ENCODE results near the gene WASHC2C.
A peak's percentile ranks its signal among the peaks of the same experiment; 100 is the strongest.
"Not testable (repeated sequence)": the region's sequence is repeated elsewhere in the genome, so short reads cannot be mapped to it uniquely, and the experiment has no call there.

WASHC2C gene, protein sequence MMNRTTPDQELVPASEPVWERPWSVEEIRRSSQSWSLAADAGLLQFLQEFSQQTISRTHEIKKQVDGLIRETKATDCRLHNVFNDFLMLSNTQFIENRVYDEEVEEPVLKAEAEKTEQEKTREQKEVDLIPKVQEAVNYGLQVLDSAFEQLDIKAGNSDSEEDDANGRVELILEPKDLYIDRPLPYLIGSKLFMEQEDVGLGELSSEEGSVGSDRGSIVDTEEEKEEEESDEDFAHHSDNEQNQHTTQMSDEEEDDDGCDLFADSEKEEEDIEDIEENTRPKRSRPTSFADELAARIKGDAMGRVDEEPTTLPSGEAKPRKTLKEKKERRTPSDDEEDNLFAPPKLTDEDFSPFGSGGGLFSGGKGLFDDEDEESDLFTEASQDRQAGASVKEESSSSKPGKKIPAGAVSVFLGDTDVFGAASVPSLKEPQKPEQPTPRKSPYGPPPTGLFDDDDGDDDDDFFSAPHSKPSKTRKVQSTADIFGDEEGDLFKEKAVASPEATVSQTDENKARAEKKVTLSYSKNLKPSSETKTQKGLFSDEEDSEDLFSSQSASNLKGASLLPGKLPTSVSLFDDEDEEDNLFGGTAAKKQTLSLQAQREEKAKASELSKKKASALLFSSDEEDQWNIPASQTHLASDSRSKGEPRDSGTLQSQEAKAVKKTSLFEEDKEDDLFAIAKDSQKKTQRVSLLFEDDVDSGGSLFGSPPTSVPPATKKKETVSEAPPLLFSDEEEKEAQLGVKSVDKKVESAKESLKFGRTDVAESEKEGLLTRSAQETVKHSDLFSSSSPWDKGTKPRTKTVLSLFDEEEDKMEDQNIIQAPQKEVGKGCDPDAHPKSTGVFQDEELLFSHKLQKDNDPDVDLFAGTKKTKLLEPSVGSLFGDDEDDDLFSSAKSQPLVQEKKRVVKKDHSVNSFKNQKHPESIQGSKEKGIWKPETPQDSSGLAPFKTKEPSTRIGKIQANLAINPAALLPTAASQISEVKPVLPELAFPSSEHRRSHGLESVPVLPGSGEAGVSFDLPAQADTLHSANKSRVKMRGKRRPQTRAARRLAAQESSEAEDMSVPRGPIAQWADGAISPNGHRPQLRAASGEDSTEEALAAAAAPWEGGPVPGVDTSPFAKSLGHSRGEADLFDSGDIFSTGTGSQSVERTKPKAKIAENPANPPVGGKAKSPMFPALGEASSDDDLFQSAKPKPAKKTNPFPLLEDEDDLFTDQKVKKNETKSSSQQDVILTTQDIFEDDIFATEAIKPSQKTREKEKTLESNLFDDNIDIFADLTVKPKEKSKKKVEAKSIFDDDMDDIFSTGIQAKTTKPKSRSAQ (N-terminal part only)

GRCh38 chr10:45726703-45727420 is at the start of gene WASHC2C:
Gene WASHC2C, plus strand, starts transcription at chr10:45727266. Its CDS starts 52 bp downstream, at chr10:45727318.
- DNase-seq, result peak; percentile 73 to 94

DNA sequence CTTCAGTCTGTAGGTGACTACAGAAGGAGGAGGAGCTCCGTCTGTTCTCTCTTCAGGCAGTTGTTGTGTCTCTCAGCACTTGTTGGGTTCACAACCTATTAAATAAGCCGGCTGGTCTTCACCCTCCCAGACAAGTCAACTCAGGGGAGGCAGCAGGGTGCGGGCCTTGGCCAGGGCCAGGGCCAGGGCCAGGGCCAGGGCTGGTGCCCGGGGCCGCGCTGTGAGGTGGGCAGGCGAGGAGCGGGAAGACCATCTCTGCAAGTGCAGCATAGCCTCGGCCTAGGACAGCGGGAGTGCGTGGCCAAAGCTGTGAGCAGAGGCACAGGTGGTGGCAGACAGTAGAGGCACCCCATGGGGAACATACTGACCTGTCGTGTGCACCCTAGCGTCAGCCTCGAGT is 48.6 kb upstream of the WASHC2C start:
- DNase-seq, result not testable (repeated sequence)

DNA sequence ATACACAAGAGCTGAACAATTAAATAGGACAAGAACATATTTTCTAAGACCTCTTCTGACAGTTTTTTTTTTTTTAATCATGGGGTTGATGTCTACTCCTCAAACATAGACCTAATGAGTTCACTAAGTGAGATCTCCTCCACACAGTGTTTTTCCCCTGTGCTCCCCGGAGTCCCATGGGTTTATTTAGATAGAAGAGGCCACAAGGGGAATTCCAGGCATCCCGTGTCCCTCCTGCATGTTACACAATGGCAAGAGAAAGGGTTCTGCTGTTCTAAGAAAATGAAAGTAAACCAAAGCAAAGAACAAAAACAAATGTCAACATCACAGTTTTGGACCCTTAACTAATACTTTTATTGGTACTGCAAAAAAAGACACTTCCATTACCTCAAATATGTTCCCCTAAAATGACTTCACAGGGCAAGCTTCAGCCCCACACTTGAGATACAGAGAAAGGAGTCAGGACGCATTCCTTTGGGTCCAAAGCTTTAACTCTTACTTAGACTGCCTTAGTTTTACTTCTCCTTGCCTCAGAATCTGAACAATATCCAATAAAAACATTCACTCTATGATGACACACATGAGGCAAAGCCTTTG is 16.8 kb upstream of the WASHC2C start:
- DNase-seq, result not testable (repeated sequence)

- not testable (repeated sequence) for DNase-seq
These were observed 15.8 kb upstream of the WASHC2C start for GRCh38 chr10:45711223-45711622.

DNA sequence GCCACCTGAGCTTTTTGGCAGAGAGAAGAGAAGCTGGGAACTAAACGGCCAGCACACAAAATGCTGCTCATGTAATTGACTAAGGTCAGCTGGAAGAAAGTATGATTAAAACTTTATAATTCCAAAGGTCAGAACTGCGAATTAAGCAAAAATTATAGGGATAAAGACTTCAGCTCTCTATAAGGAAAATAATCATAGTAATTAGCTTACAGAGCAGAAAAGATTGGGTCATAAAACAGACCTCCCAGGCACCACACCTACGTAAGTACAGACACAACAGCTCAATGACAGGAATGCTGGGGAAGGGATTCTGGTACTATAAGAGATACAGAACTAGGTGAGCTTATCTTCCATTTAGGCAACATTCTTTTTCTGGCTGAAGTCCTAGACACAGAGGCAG is 10.0 kb upstream of the WASHC2C start:
- DNase-seq, result not testable (repeated sequence)

GRCh38 chr10:45717642-45718041 is 9.4 kb upstream of the WASHC2C start:
- DNase-seq, result not testable (repeated sequence)

GRCh38 chr10:45721503-45721902 is 5.6 kb upstream of the WASHC2C start:
- not testable (repeated sequence) for DNase-seq

- DNase-seq, result not testable (repeated sequence)
These were observed 3.2 kb upstream of the WASHC2C start for GRCh38 chr10:45723851-45724250.

DNA sequence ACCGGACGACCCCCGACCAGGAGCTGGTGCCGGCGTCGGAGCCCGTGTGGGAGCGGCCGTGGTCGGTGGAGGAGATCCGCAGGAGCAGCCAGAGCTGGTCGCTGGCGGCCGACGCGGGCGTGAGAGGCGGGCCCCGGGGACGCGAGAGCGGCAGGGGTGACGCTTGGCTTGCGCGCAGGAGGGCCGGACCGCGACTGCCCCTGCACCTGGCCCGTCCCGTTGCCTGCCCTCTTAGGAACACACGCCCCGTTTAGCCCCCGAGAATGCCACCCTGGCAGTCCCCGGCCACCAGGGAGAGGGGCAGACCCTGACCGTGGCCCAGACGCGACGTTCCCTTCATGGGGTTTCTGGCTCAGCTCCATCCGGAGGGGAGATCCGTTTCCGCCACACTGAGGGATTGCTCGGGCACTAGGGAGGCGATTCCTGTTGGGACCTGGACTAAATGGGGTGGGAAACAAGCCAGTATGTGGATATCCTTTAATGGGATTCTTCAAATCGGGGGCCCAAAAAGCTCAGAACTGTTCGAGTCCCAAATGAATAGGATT is 427 bp downstream of the WASHC2C start:
- not testable (repeated sequence) for DNase-seq

DNA sequence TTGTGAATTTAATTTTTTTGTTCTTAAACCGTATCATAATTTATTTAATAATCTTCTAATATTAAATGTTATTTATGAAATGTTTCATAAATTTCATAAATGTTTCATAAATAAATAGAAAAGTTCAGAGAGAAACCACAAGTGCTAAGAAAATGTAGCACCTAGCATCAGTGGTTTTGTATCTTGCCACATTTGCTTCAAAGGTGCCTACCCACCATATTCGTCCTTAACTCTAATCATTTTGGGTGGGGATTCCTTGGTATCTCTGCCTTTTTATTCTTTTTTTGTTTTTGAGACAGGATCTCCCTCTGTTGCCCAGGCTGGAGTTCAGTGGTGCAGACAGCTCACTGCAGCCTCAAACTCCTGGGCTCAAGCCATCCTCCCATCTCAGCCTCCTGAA is 7.4 kb downstream of the WASHC2C start:
- DNase-seq, result not testable (repeated sequence)

DNA sequence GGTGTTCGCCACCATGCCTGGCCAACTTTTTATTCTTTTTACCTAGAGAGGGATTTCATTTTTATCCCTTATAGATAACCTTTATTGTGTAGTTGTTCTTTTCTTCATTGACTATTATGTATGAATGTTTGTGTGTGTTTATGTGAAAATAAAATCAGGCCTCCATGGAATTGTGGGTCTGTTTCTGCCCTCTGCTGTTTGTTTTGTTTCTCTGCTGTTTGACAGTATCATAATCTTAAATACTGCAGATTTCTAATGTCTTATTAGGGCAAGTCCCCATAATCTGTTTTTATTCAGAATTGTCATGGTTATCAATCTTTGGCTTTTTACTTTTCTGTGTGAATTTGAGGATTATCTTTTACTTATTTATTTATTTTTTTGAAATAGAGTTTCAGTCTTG is 7.8 kb downstream of the WASHC2C start:
- not testable (repeated sequence) for DNase-seq

DNA sequence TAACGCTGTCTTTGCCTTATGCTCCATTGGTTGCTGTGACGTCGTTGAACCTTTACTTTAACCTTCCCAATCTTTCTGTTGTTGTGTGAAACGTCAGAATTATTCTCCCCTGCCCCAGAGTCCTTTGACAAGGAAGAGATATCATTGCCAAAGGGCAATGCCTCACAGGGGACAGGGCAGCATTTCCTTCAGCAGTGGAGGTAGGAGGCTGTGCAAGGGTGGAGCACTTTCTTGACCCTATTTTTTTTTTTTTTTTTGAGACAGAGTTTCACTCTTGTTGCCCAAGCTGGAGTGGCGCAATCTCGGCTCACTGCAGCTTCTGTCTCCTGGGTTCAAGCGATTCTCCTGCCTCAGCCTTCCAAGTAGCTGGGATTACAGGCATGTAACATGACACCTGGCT is 14.5 kb downstream of the WASHC2C start:
- not testable (repeated sequence) for DNase-seq

GRCh38 chr10:45742014-45742413 is 14.9 kb downstream of the WASHC2C start:
- not testable (repeated sequence) for DNase-seq

GRCh38 chr10:45751141-45751540 is 24.1 kb downstream of the WASHC2C start:
- not testable (repeated sequence) for DNase-seq

DNA sequence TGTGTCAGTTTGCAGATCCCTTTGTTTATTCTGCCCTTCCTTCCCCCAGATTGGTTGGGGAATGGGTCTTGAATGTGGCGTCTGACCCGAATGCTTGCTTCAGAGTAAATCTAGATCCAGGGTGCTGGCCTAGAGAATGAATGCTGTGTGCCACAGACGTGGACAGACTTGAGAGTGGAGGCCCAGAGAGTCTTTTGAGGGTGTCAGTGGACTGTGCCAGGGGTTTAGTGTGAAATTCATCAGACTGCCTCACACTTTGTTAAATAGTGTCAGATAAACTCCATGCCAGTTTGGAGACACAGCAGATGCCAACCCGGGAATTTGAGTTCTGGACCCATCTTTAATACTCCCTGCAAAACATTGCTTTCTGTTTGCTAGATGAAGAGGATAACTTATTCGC is 25.1 kb downstream of the WASHC2C start:
- DNase-seq, result not testable (repeated sequence)

- not testable (repeated sequence) for DNase-seq
These were observed 27.0 kb downstream of the WASHC2C start for GRCh38 chr10:45753979-45754495.

DNA sequence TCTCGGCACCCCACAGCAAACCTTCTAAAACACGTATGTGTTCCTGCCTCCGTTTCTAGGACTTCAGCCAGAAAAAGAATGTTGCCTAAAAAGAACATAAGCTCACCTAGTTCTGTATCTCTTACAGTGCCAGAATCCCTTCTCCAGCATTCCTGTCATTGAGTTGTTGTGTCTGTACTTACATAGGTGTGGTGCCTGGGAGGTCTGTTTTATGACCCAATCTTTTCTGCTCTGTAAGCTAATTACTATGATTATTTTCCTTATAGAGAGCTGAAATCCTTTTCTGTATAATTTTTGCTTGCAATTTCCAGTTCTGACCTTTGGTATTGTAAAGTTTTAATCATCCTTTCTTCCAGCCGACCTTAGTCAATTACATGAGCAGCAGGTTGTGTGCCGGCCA is 28.0 kb downstream of the WASHC2C start:
- DNase-seq, result not testable (repeated sequence)

GRCh38 chr10:45756065-45756464 is 29.0 kb downstream of the WASHC2C start:
- DNase-seq, result not testable (repeated sequence)

GRCh38 chr10:45757661-45758396 is 30.8 kb downstream of the WASHC2C start:
- DNase-seq, result not testable (repeated sequence)

DNA sequence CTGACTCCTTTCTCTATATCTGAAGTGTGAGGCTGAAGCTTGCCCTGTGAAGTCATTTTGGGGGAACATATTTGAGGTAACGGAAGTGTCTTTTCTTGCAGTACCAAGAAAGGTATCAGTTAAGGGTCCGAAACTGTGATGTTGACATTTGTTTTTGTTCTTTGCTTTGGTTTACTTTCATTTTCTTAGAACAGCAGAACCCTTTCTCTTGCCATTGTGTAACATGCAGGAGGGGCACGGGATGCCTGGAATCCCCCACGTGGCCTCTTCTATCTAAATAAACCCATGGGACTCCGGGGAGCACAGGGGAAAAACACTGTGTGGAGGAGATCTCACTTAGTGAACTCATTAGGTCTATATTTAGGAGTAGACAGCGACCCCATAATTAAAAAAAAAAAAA is 34.6 kb downstream of the WASHC2C start:
- DNase-seq, result not testable (repeated sequence)

All from bone marrow (tissue), 2 donors.